COLO668 (cell line): Measurements from ENCODE around the gene VEGFC.

Experiments used
- DNase-seq: peaks from one replicate; lab custom pipeline; 2025; ENCODE audit not compliant: unreplicated experiment; lab: John Stamatoyannopoulos, UW

The VEGFC gene

DNA sequence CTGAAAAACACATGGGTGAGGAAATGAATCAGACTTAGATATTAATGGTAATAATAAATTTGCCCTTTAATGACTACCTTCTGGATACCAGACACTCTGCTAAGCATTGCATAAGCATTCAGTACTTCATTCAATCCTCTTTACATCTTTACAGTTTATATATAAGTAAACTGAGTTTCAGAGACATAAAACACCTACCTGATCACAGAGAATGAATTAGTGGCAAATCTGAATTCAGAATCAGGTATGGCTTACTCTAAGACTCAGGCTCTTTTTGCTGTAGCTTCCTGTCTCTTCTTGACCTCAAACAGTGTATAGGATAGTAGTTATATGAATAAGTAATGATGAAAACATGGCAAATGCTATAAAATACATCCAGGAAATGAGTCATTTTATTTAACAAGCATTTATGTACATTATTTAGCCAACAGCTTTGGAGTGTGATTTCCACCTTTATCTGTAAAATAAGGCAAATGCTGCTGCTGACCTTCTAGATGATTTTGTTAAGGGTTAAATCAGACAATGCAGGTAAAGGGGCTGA, 83.9 kb downstream of the VEGFC start:
- DNase-seq, result no peak

DNA sequence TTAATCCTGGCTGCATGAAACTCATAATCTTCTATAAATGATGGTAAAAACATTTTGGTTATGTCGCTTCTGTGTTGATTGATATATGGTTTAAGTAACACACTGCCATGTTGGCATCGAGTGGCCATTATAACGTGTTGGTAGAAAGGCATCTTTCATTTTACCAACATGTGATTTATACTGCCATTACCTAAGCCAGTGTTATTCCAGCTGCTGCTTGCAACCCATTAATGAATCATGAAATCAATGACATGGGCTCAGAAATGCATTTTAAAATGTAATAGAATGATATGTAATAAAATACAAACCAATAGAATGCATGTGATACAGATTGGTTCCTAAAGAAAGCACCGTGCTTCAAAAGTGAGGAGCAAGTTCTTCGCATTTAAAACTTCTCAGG, 102.0 kb downstream of the VEGFC start:
- no peak for DNase-seq

DNA sequence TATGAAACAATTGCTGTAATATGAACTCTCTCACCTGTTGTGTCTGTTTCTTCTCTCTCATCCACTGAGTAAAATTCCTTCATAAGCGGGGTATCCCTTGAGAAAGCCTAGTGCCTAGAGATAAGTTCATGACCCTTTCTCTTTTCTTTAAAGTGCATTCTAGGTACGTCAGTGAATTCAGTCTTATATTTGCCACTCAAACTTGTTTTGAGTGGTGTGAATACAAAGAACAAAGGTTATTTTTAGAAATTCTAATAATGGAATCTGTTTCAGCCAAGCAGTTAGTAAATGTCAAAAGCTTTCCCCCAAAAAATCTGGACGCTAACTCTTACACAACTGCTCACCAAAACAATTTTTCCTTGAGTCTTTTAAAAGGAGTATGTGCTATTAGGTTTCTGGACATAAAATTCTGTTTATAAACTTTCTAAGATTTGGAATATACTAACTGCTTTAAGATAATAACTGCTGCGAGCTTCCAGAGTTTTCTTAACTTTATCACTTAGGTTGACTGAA, 112.0 kb downstream of the VEGFC start:
- DNase-seq, result no peak

DNA sequence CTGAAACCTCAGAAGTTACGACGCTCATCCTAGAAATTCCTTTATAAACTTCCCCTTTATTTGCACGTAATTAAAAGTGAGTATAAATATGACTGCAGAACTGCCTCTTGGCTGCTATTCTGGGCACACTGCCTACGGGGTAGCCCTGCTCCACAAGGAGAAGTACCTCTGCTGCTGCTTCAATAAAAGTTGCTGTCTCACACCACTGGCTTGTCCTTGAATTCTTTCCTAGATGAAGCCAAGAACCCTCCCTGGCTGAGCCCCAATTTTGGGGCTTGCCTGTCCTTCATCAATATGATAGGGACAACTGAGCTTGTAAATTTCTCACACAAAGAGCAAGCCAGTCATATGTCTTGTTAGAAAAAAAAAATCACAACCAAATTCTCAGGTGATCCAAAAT, 115.8 kb downstream of the VEGFC start:
- DNase-seq, result no peak

DNA sequence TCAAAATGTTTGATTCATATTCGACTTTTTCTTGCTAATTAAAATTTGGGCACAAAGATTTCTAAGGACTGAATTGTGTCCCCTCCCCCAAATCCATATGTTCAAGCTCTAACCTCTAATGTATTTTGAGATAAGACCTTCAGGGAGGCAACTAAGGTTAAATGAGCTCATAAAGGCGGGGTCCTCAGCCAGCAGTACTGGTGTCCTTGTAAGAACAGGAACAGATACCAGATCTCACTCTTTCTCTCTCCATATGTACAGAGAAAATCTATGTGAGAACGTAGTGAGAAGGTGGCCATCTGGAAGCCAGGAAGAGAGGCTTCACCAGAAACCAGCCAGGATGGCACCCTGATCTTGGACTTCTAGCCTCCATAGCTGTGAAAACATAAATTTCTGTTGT, 116.9 kb downstream of the VEGFC start:
- no peak for DNase-seq

DNA sequence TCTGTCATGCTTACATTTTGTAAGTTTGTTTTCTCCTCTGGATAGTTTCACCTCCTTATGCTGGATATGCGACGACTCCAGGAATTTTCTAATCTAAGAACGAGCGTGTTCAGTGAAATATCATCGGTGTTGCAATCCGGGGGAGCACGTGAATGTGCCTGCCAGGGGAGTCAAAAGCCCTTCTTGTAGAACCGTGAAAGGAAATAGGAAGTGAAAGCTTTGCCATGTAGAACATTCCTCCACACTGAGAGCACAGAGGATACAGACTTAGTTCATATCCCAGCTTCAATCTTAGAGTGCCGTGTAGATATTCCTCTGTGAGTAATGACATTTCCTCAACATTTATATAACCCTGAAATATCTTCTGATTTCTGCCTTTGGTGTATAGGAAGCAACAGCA, 121.2 kb downstream of the VEGFC start:
- no peak for DNase-seq

DNA sequence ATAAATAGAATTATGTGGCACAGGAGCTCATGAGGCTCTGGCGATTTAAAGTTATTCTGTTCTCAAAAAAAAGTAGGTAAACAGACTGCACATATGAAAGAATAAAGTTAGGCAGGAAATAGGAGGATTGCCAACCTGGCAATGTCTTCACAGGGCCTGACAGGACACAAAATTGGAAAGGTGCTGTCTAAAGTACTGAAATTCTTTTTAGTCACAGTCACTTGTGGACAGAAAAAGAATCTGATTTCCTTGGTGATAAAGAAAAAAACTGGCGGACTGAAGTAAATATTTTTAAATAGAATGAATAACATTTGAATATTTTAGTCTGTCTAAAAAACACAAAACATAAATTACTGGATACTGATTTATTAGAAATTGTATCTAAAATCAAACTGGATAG, 124.4 kb downstream of the VEGFC start:
- no peak for DNase-seq

DNA sequence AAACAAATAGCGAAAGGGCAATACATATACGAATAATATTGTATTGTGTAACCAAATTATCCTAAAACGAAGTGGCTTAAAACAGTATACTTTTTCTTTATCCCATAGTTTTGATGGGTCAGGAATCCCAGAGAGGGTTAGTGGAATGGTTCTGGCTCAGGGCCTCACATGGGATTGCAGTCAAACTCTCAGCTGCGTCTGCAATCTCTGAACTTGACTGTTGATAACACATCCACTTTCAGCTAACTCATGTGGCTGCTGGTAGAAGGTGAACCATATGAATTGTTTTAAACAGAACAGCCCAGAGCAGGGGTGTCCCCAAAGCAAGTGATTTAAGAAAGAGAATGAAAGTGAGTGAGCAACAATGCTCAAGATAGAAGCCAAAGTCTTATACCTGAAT, 127.8 kb downstream of the VEGFC start:
- no peak for DNase-seq

DNA sequence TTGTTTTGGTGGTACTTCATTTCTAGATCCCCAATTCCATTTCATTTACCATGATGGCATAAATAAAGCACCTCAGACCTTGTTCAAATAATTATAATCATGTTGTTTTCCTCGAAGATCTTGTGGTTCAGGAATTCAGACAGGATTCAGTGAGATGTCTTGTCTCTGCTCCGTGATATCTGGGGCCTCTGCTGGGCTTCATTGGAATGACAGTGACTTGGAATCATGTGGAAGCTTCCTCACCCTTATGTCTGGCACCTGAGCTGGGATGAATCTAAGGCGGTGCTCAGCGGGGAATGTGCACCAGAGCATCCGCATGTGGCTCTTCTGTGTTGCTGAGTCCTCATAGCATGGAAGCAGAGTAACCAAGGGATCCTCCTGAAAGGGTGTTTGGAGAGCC, 132.2 kb downstream of the VEGFC start:
- DNase-seq, result no peak

DNA sequence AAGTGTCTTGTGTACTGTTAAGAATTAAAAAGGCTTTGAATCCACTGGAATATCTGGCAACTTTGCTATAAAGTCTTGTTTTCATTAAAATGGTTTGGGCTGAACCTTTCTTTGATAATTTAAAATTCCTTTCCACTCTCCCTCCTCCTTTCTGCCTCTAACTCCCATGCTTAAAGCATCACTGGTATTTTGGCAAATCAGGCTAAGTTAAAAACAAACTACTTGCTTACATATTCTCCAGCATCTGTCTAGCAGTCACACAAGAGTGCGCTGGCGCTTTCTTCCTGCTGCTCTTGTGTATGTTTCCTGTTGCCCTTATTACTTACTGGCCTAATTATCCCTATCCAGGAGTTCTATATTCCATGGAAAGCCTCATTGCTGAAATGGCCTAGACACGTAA, 136.6 kb downstream of the VEGFC start:
- DNase-seq, result no peak

DNA sequence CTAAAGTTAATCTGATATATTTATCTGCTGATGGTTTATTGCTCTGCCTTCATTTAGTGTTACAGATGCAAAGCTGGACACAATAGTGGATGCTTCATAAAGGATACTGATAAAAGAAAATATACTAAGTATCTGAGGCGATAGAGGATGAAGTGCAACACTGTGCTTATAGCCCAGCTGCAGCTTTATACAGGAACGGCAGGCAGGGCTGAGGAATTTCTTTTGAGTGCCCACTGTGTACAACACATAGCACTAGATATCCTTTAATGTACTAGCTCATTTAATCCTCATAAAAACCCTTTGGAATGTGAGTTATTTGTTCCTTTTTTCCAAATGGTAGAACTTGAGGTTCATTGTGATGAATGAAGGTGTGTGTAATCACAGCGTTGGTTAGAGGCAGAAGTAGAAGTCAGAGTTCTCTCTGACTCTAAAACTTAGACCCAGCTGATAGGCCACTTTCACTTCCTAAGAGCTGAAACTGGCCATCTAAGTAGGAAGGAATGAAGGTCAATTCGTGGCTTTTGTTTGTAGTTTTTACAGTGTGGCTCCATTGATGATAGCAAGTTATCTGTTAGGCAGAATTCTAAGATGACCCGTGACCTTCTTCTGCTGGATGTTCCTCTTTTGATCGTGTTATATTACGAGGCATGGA, 138.0 kb downstream of the VEGFC start:
- DNase-seq, result no peak

DNA sequence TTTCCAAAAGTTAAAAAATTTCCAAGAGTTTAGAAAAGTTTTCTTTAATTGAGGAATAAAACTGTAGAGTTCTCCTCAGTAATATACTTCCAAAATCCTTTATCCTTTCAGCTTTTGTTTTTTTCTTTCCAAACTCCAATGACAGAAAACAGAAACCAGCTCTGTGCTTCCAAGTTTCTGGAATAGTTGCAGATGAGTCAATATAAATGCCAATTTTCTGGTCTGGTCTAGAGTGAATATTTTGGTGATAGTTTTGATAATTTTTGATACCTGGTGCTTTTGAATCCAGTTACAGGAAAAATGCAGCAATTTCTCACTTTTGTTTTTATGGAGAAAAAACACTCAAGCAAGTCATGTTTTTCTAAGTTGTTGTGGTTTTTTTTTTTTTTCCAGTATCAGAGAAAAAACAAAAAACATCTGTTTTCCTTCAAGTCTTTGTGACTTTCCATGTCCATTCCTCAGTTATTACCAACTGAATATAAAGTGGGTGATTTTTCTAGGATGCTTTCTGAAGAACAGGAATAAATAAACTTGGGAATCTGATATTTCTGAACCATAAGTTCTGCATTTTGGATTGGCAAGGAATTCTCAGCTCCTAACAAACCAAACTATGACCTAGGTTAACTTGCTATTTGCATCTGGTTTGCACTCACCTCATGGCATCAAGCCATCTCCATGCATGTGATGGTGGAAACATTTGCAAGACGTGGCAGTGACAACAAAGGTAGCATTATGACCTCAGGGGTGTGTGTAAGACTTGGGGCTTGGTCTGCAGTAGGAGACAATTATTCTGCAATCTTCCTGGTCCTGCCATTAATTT, 139.1 kb downstream of the VEGFC start:
- no peak for DNase-seq

DNA sequence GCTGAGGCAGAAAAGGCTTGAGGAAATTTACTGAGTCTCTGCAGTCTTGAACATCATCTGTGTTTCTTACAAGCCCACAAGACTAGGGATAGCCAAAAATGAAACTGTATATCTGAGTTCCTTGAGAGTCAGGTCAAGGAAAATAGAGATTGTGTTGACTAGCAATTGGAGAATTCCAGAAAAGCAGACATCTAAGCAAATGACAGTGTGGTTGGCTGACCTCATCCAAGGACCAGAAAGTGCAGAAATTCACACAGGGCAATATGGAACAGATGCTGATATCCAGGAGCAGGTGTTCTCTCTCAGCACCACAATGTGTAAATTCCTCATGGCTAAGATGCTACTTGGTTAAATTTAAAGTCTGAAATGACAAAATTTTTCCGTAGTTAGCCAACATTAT, 146.4 kb downstream of the VEGFC start:
- DNase-seq, result no peak

DNA sequence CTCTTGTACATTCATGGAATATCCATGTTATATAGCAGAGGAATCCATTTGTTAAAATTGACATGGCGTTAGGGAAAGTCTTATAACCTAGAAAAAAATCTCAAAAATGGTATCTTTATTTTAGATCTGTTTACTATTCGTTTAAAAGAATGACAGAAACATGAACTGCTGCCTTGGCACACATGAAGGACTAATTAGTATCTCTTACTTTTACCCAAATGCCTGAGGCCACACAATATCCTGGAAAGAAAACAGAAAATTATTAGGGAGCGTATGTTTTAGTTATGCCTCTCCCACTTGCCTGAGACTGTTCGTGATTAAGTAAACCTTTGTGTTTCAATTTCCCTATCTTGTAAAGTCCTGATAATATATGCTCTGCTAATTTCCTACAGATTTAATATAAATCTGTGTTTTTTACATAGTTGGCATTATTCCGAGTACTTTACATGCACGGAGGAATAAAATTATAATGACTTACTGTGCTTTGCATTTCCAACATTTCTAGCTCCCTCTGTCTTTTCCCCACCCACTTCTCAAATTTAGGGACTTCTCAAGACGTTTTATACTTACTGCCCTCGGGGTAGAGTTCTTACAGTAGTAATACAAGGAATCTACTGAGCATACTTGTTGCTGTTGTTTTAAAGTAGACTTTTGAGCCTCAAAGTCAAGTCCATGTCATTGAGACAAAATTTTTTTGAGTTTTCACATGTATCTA, 147.3 kb downstream of the VEGFC start:
- DNase-seq, result no peak

DNA sequence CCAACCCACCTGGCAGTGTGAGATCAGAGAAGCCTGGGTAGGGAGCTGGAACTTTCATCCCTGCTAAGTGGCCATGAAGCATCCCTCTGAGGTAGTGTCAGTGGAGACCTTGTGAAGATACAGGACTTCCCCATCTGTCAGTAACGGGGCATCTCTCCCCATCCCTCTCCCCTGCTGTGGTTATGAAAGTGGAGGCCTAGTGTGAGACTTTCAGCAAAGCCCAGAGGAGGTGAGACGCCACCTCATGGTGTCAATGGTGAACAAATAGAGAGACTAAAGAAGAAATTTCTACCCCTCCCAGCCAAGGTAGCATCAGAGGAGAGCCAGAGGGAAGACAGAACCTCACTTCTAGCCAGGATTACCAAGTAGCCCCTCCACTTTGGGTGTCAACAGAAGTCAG, 150.2 kb downstream of the VEGFC start:
- no peak for DNase-seq

DNA sequence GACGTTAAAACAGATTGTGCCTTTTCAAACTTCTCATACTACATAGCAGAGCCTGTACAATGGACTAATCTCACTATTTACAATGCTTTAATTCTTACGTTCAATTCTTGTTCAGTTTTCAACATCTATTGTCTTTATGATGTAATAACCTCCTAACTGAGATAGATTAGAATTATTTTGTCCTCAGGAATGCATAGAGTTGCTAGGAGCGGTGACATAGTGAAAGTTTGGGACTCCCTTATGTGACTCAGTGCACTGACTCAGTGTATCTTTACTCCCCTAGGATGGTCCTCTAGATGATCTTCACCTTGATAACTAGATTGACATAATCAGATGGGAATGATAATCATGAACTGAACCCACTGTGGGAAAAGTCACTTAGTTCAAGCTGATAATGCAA, 151.5 kb downstream of the VEGFC start:
- no peak for DNase-seq

DNA sequence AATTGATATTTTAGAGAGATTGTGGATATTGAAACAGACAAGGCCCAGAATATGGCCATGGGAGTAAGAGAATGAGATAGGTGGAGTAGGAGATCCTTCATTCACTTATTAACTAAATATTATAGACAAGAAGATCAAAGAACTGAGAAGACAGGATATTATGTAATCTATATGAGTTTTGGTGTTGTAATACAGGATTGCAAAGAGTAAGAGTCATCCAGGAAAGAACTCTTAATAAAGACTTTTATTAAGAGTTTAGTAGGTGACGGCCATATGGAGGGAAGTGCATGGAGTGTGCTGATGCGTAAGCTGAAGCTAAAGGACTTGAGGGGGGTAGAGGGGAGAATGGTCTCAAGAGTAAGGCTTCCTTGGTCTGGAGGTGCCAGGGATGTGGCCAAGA, 153.7 kb downstream of the VEGFC start:
- DNase-seq, result no peak

DNA sequence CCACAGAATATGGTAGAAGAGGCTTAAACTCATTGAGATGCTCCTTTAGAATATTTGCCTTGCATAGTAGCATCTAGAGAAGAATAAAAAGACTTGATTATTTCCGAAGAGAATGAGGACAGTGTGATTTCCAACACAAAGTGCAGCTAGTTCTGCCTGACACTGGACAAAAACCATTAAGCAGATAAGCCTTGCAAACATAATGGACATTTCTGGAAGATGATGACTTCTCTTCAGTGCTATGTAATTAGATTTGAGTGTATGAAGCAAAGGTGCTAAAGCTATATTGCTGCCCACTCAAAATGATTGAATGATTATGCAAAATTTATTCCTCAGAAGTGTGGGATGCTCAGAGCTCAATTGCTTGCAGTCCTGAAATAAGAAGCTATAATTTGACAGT, 156.4 kb downstream of the VEGFC start:
- no peak for DNase-seq

DNA sequence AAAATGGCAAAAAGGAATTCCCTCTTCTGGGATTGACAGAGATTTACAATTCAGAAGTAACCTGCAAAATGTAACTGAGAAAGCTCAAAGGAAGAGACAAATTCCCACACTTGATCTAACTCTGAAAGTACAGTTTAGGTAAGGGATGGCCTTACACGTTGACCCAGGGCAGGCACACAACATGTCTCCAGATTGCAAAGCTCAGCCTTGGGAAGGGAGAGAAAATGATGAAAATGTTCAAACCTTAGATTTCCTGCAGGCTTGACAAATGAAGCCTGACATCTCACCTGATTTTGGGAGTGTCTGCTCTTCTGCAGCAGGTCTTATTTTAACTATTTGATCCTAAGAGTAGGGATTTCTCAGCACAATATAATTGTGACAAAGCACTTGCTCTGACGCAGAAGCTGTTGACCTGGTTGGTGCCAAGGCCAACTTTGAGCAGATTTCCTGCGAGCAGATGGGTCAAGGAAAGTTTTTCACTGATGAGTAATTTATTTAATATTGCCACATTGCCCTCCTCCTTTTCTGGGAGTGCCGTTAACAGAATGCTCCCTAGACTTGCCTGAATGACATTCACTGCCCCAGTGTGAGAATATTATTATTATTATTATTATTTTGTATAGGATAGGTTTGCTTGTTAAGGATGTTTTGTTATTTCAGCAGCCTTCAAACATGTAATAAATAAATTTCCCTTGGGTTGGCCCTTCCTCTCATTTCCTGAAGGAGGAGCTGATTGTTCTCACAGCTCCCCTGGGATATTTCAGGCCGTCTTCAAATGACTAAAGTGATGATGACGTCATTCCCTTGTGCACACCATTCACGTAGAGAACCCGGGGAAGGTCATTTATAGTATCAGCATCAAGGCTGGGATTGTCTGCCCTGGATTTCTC, 157.1 kb downstream of the VEGFC start:
- no peak for DNase-seq
